Panc1 (cell line): ENCODE results near the gene ATP1A1. TPM values are rescaled to one million over a fixed set of nuclear protein-coding genes. Genes with fewer than 3 reads are reported as not detected.

Source experiments
- ATAC-seq: fragments of 200-7000 bp; cut with Tn5 transposase; 2 replicates; pipeline ENCODE4 v1.9.1; 2020; ENCODE audit warnings: mild to moderate bottlenecking, moderate library complexity
- BruUV-seq: library from RNA; stranded (reverse); fragments of 400-500 nt; replicated peaks from 2 replicates; lab custom pipeline; 2021; lab: Mats Ljungman, UMichigan
- CTCF ChIA-PET: fragments of 300-600 bp; sonication (Branson Sonifier 250); formaldehyde crosslinking; loops from one replicate; lab custom pipeline; 2022; ENCODE audit warnings: antibody characterized with exemption; lab: Charles Lee
- POLR2A ChIA-PET: fragments of 300-600 bp; sonication (Branson Sonifier 250); formaldehyde crosslinking; loops from one replicate; lab custom pipeline; 2022; ENCODE audit warnings: antibody characterized with exemption; lab: Charles Lee
- DNase-seq: peaks from one replicate; pipeline ENCODE4 v3.0.0-alpha.2; 2010; ENCODE audit warnings: low read depth, low spot score
- H3K27ac ChIP-seq: 2 replicates; pipeline ENCODE4 v1.5.1; 2011; ENCODE audit warnings: mild to moderate bottlenecking, low read length, inconsistent platforms
- H3K27me3 ChIP-seq: fragments of 200-500 bp; sonication (Bioruptor generic); 2 replicates; pipeline ENCODE4 v1.6.0; 2014; ENCODE audit warnings: low read length, inconsistent platforms; ENCODE audit not compliant: control insufficient read depth, insufficient read depth
- H3K36me3 ChIP-seq: fragments of 200-500 bp; sonication (Bioruptor generic); 2 replicates; pipeline ENCODE4 v1.5.1; 2014; ENCODE audit warnings: inconsistent platforms, mild to moderate bottlenecking, low read length, moderate library complexity; ENCODE audit not compliant: control insufficient read depth, insufficient read depth
- H3K4me1 ChIP-seq: 2 replicates; pipeline ENCODE4 v1.5.1; 2011; ENCODE audit warnings: inconsistent platforms, mild to moderate bottlenecking, low read length, moderate library complexity; ENCODE audit not compliant: control insufficient read depth, insufficient read depth
- H3K4me3 ChIP-seq, 2 experiments: 2 replicates each; pipeline ENCODE4 v1.5.1; 2011 to 2012; ENCODE audit warnings: low read depth in 2 of 2, low read length in 2 of 2, mild to moderate bottlenecking in 2 of 2, inconsistent platforms in 1 of 2, moderate library complexity in 1 of 2
- H3K9me3 ChIP-seq: fragments of 200-500 bp; sonication (Bioruptor generic); 2 replicates; pipeline ENCODE4 v1.5.1; 2014; ENCODE audit warnings: low read depth, mild to moderate bottlenecking, inconsistent platforms, low read length, moderate library complexity; ENCODE audit not compliant: control insufficient read depth, insufficient read depth
- POLR2AphosphoS5 ChIP-seq: IDR thresholded peaks from 2 replicates; pipeline ENCODE4 v1.6.1; 2012; ENCODE audit warnings: mild to moderate bottlenecking, low read depth, low read length, moderate library complexity
- REST ChIP-seq, 2 experiments: IDR thresholded peaks; 2 replicates each; pipeline ENCODE4 v1.6.1; 2011 to 2012; ENCODE audit warnings: low read depth in 2 of 2, control low read depth in 1 of 2, low read length in 1 of 2, mild to moderate bottlenecking in 1 of 2, moderate library complexity in 1 of 2; ENCODE audit not compliant: insufficient read depth in 1 of 2
- SIN3A ChIP-seq: IDR thresholded peaks from 2 replicates; pipeline ENCODE4 v1.6.1; 2012; ENCODE audit warnings: low read depth, mild to moderate bottlenecking, low read length, moderate library complexity, borderline replicate concordance; ENCODE audit not compliant: insufficient read depth
- TCF7L2 ChIP-seq: IDR thresholded peaks from 2 replicates; pipeline ENCODE4 v1.6.1; 2011; ENCODE audit warnings: mild to moderate bottlenecking, low read depth, low read length, inconsistent platforms
- in situ Hi-C: cut with HindIII; loops from 2 replicates; pipeline ENCODE4 v1.10.0; 2016; ENCODE audit warnings: low sequenced_read_pairs, low pct_unique_long_range_greater_than_20kb
- intact Hi-C: fragments of 100-400 bp; cut with micrococcal nuclease; formaldehyde crosslinking; loops from one replicate; pipeline ENCODE4 v1.10.0; 2022; ENCODE audit not compliant: unreplicated experiment
- total RNA-seq: library from RNA; stranded (reverse); gene quantifications from one replicate; pipeline ENCODE4 v1.2.1, GENCODE V29; 2021; ENCODE audit not compliant: unreplicated experiment
- TF ChIP-seq, protein P1 (sequence below): fragments of 450-650 bp; IDR thresholded peaks from 2 replicates; pipeline ENCODE4 v1.5.1; 2017; ENCODE audit warnings: mild to moderate bottlenecking

ATP1A1 gene
- total RNA-seq, 1 experiment from 2014 or later: 131 TPM

- H3K36me3 ChIP-seq: peaks cover 5% of the 10 kb centered on the region; the same call in 1 of the 2 replicates
Observed at GRCh38 chr1:116413414-116413813, 40.4 kb downstream of the ATP1A1 start.

DNA sequence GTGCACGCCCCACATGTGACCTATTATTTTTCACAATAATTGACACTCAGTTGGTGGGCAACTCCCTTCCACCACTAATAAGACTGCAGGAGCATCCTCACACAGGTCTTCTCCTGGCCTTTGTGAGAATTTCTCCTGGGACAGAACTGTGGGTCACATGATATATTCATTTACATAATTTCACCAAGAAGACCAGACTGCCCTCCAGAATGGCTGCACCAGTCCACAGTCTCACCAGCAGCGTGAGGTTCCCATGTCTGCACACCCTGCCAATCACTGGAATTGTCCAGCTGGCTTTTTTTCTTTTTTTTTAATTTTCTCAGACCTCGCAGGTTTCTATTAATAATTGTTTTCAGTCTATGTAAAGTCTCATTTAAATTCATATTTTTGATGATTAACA is 41.3 kb downstream of the ATP1A1 start:
- DNase-seq (no peak), ATAC-seq (no peak)
- CTCF ChIA-PET: no interaction called here
- Histone ChIP-seq H3K4me1 (peaks cover 4% of the 10 kb centered on the region; the same call in 1 of the 2 replicates), H3K27ac (no peak overlapping the region), H3K27me3 (no peaks in the 10 kb centered on the region), H3K9me3 (no peaks in the 10 kb centered on the region), H3K4me3 (no peak overlapping the region), H3K36me3 (peaks cover 5% of the 10 kb centered on the region; the same call in 1 of the 2 replicates)
- no TSS peak for BruUV-seq
- TF ChIP-seq, protein P1, sequence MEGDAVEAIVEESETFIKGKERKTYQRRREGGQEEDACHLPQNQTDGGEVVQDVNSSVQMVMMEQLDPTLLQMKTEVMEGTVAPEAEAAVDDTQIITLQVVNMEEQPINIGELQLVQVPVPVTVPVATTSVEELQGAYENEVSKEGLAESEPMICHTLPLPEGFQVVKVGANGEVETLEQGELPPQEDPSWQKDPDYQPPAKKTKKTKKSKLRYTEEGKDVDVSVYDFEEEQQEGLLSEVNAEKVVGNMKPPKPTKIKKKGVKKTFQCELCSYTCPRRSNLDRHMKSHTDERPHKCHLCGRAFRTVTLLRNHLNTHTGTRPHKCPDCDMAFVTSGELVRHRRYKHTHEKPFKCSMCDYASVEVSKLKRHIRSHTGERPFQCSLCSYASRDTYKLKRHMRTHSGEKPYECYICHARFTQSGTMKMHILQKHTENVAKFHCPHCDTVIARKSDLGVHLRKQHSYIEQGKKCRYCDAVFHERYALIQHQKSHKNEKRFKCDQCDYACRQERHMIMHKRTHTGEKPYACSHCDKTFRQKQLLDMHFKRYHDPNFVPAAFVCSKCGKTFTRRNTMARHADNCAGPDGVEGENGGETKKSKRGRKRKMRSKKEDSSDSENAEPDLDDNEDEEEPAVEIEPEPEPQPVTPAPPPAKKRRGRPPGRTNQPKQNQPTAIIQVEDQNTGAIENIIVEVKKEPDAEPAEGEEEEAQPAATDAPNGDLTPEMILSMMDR: no peak
- TF ChIP-seq POLR2AphosphoS5: no peak
- TF ChIP-seq TCF7L2: no peak
- no peak for TF ChIP-seq REST (IDR thresholded peaks at IDR 0.05; ENCODE audit: insufficient read depth in 1 of 2, low read depth in 2 of 2, low read length in 1 of 2)
- TF ChIP-seq SIN3A: no peak
- in situ Hi-C loops: no loop called here
- POLR2A ChIA-PET: no interaction called here
- intact Hi-C loops: no loop called here

More at GRCh38 chr1:116413414-116413813, 40.4 kb downstream of the ATP1A1 start:
- DNase-seq: no peak
- no peaks in the 10 kb centered on the region for H3K27me3 ChIP-seq
- intact Hi-C loops (no loop called here), in situ Hi-C loops (no loop called here)
- CTCF ChIA-PET: no interaction called here
- no peak for TF ChIP-seq POLR2AphosphoS5
- TF ChIP-seq TCF7L2: no peak
- no peak for TF ChIP-seq REST (IDR thresholded peaks at IDR 0.05; ENCODE audit: insufficient read depth in 1 of 2, low read depth in 2 of 2, low read length in 1 of 2)
- TF ChIP-seq SIN3A: no peak
- TF ChIP-seq, protein P1: no peak
- no TSS peak for BruUV-seq
- no peak overlapping the region for H3K4me3 ChIP-seq
- POLR2A ChIA-PET: no interaction called here
- H3K9me3 ChIP-seq: no peaks in the 10 kb centered on the region
- ATAC-seq: no peak
- H3K27ac ChIP-seq: no peak overlapping the region
- H3K4me1 ChIP-seq: peaks cover 4% of the 10 kb centered on the region; the same call in 1 of the 2 replicates
